ENCODE results near the gene TEX12. TPM values are rescaled to one million over a fixed set of nuclear protein-coding genes. Genes with fewer than 3 reads are reported as not detected.
A peak's percentile ranks its signal among the peaks of the same experiment; 100 is the strongest.

The TEX12 gene
- total RNA-seq, 1 donor from 2014 or later, result not detected

DNA sequence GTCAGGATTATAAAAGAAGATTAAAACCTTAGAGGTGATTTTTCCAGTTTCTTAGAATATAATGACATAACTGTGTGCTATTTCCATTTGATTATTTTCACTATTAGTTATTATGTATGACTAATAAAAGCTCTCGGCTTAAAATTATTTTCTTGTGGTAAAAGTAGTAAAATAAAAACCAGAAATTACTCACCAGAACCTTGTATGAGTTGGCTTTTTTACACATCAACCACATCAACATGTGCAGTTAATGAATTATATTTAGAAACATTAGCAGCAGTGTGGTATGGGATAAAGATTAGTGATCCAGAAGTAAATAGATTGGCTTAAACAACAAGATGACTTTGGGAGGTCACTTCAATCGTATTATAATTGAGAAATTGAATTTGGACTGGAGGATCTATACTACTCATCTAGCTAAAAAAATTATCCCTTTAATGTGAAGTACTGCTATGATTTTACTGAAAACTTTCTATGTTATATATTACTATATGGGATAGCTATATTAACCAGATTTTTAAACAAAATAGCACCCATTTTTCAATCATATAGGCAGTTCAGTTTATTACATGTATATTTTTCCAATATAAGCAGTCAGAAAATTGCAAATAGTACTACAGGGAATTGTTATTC lies 5.3 kb downstream of the TEX12 start:
- H3K4me3 ChIP-seq, result no peak overlapping the region
- TF ChIP-seq, protein P1, sequence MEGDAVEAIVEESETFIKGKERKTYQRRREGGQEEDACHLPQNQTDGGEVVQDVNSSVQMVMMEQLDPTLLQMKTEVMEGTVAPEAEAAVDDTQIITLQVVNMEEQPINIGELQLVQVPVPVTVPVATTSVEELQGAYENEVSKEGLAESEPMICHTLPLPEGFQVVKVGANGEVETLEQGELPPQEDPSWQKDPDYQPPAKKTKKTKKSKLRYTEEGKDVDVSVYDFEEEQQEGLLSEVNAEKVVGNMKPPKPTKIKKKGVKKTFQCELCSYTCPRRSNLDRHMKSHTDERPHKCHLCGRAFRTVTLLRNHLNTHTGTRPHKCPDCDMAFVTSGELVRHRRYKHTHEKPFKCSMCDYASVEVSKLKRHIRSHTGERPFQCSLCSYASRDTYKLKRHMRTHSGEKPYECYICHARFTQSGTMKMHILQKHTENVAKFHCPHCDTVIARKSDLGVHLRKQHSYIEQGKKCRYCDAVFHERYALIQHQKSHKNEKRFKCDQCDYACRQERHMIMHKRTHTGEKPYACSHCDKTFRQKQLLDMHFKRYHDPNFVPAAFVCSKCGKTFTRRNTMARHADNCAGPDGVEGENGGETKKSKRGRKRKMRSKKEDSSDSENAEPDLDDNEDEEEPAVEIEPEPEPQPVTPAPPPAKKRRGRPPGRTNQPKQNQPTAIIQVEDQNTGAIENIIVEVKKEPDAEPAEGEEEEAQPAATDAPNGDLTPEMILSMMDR (IDR thresholded peaks at IDR 0.05), result no peak
- H3K9me3 ChIP-seq, result no peaks in the 10 kb centered on the region
- no peaks in the 10 kb centered on the region for H3K27me3 ChIP-seq
- intact Hi-C loops (cut with DNase I), result no loop called here
- H3K27ac ChIP-seq, result no peak overlapping the region
- no peak for DNase-seq (ENCODE audit: low spot score in 2 of 2)
- H3K4me1 ChIP-seq, result peaks cover 0 to 3% of the 10 kb centered on the region in 2 donors
- H3K36me3 ChIP-seq, result no peaks in the 10 kb centered on the region

DNA sequence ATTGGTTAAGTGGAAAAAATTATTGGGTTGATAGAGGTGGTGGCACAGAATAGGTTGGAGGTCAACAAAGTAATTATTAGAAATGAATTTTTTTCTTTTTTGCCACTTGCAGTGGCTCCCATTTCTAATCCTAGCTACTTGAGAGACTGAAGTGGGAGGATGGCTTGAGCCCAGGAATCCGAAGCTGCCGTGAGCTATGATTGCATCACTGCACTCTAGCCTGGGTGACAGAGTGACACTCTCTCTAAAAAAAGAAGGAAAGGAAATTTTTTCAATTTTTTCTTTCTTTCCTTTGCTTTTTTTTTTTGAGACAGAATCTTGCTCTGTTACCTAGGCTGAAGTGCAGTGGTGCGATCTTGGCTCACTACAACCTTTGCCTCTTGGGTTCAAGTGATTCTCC lies 6.0 kb downstream of the TEX12 start:
- TF ChIP-seq, protein P1 (IDR thresholded peaks at IDR 0.05), result no peak
- Histone ChIP-seq H3K9me3 (no peaks in the 10 kb centered on the region), H3K27me3 (no peaks in the 10 kb centered on the region), H3K36me3 (no peaks in the 10 kb centered on the region), H3K27ac (no peak overlapping the region), H3K4me3 (no peak overlapping the region), H3K4me1 (peaks cover 0 to 3% of the 10 kb centered on the region in 2 donors)
- DNase-seq (ENCODE audit: low spot score in 2 of 2), result no peak
- intact Hi-C loops (cut with DNase I), result no loop called here

DNA sequence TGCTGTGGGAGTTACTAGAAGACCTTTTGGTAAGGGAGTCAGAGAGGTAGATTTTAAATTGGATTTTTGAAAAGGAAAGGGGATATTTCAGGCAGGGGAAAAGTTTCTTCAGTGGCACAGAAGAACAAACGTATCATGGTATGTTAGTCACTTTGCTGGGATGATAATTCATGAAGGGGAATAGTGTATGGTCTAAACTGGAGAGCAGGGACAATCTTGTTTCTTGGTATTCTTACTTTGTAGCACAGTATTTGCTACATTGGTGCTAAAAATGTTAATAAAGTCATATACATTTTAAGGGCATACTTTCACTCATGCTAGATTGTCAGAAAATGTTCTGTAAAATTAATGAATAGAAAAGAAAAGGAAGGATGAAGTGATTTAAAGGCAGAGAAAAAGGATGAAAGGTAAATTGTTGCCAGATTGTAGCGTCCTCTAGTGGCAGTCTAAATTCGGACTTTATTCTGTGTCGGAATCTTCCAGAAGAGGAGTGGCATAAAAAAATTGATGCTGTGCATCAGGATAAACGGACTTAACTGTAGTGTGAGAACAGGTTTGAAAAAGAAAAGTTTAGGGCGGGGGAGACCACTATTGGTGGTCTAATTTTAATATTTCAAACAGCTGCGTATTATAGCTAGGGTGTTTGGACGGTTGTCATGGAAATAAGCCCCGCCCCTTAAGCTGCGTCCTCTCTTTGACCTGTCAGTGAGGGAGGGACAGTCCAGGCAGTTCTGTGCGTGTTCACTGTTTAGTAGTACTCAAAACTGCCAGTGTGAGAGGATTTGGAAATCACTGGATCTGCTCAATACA lies 7.8 kb downstream of the TEX12 start, which contains the start of gene BCO2:
Gene BCO2 (plus strand): TSS at position 724 of the 810 bp plus-strand sequence. CDS start 90 bp downstream, outside the sequence.
- intact Hi-C loops (cut with DNase I), result loop anchor here (1.0 kb wide), 1 partner anchor 62 kb away; no protein-coding TSS in a partner anchor
- TF ChIP-seq, protein P1 (IDR thresholded peaks at IDR 0.05), result peak; percentile 63 to 83 (median 78)
- no peaks in the 10 kb centered on the region for H3K9me3 ChIP-seq
- peaks cover 0 to 3% of the 10 kb centered on the region in 2 donors for H3K4me1 ChIP-seq
- H3K36me3 ChIP-seq, result no peaks in the 10 kb centered on the region
- no peaks in the 10 kb centered on the region for H3K27me3 ChIP-seq
- H3K27ac ChIP-seq, result peak within 1 kb of the TSS in 1 of 2 donors; percentile 31
- DNase-seq (ENCODE audit: low spot score in 2 of 2), result peak; percentile 43 to 88
- H3K4me3 ChIP-seq, result peak within 1 kb of the TSS; percentile 44 to 46

DNA sequence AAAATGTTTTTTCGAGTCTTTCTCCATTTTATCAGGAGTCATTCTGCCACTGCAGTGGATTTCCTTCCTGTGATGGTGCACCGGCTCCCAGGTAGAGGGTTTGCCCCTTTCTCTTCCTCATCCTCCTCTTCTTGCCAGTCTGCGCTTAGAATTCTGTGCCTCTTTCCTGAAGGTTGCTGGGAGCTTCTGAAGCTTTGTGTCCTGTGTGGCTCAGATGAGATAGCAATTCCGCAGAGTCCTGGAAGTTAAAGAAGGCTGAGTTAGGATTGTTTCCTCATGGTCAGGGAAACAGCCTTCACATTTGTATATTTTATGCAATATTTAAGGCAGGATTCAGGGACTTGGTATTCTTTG lies 8.4 kb downstream of the TEX12 start:
- Histone ChIP-seq H3K4me3 (peak overlapping the region; percentile 44 to 46), H3K36me3 (no peaks in the 10 kb centered on the region), H3K9me3 (no peaks in the 10 kb centered on the region), H3K27ac (peak overlapping the region in 1 of 2 donors; percentile 31), H3K4me1 (peaks cover 0 to 3% of the 10 kb centered on the region in 2 donors), H3K27me3 (no peaks in the 10 kb centered on the region)
- DNase-seq (ENCODE audit: low spot score in 2 of 2), result no peak
- TF ChIP-seq, protein P1 (IDR thresholded peaks at IDR 0.05), result no peak
- intact Hi-C loops (cut with DNase I), result loop anchor here (1.0 kb wide), 1 partner anchor 62 kb away; no protein-coding TSS in a partner anchor

DNA sequence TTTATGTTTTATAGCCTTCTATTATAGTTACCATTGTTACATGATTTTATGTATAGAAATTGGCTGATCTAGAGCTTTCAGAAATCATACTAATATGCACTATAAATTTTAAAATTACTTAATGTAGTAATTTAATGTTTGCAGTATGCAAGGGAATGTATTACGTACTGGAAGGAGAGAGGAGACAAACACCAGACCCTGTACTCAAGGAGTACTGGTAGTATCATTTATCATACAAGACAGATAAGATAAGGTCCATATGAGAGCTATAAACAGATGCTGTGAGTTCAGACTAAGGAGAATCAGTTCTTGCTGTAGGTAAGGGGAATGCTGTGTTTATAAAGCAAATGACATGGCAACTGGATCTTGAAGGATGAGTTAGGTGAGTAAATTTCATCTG lies 8.9 kb downstream of the TEX12 start:
- intact Hi-C loops (cut with DNase I), result no loop called here
- no peak for DNase-seq (ENCODE audit: low spot score in 2 of 2)
- no peaks in the 10 kb centered on the region for H3K36me3 ChIP-seq
- TF ChIP-seq, protein P1 (IDR thresholded peaks at IDR 0.05), result no peak
- no peak overlapping the region for H3K27ac ChIP-seq
- no peaks in the 10 kb centered on the region for H3K27me3 ChIP-seq
- no peaks in the 10 kb centered on the region for H3K9me3 ChIP-seq
- H3K4me3 ChIP-seq, result peak overlapping the region in 1 of 2 donors; percentile 44
- H3K4me1 ChIP-seq, result peaks cover 0 to 3% of the 10 kb centered on the region in 2 donors
